Lower leg skin (tissue), 4 donors: Measurements from ENCODE around the gene TRABD. TPM values are rescaled to one million over a fixed set of nuclear protein-coding genes. Genes with fewer than 3 reads are reported as not detected.
"Not testable (repeated sequence)": the region's sequence is repeated elsewhere in the genome, so short reads cannot be mapped to it uniquely, and the experiment has no call there.

Experiments
- DNase-seq, 2 donors: peaks; one replicate each; pipeline ENCODE4 v3.0.0-alpha.2; 2019; ENCODE audit warnings: low spot score in 2 of 2
- H3K4me3 ChIP-seq: fragments of 200-600 bp; sonication (generic); 2 replicates; pipeline ENCODE4 v1.5.1; 2017; ENCODE audit warnings: mild to moderate bottlenecking, low read depth; ENCODE audit not compliant: poor library complexity, severe bottlenecking
- POLR2A ChIP-seq, 2 donors: fragments of 450-650 bp; IDR thresholded peaks; one replicate each; pipeline ENCODE4 v1.6.1; 2016 to 2017; ENCODE audit warnings: antibody characterized with exemption in 2 of 2, mild to moderate bottlenecking in 1 of 2, moderate library complexity in 1 of 2
- WGBS, 2 donors: methylation state at CpG; one replicate each; pipeline ENCODE4 v1.1.5; 2018; 5-methylcytosine and 5-hydroxymethylcytosine counted together
- intact Hi-C: fragments of 100-400 bp; cut with DNase I; formaldehyde crosslinking; loops from one replicate; pipeline ENCODE4 v1.15.0; 2023; ENCODE audit warnings: low total_unique reads
- total RNA-seq, 4 donors: library from RNA; depleted of rRNA; stranded (reverse); fragments of >200 nt; gene quantifications; one replicate each; pipeline ENCODE4 v1.1.0, GENCODE V29; 2016
- TF ChIP-seq, protein P1 (sequence below), 3 donors: fragments of 450-650 bp; IDR thresholded peaks; one replicate each; pipeline ENCODE4 v1.5.1; 2016; ENCODE audit warnings: antibody characterized with exemption in 3 of 3, mild to moderate bottlenecking in 3 of 3, moderate library complexity in 2 of 3

TRABD gene
- total RNA-seq, 4 donors from 2014 or later, result 31.5 to 62.7 (median 46.4) TPM

GRCh38 chr22:50167689-50168489 is 17.8 kb upstream of the TRABD start:
- no peak overlapping the region for H3K4me3 ChIP-seq
- no peak for TF ChIP-seq POLR2A (IDR thresholded peaks at IDR 0.05)
- TF ChIP-seq, protein P1, sequence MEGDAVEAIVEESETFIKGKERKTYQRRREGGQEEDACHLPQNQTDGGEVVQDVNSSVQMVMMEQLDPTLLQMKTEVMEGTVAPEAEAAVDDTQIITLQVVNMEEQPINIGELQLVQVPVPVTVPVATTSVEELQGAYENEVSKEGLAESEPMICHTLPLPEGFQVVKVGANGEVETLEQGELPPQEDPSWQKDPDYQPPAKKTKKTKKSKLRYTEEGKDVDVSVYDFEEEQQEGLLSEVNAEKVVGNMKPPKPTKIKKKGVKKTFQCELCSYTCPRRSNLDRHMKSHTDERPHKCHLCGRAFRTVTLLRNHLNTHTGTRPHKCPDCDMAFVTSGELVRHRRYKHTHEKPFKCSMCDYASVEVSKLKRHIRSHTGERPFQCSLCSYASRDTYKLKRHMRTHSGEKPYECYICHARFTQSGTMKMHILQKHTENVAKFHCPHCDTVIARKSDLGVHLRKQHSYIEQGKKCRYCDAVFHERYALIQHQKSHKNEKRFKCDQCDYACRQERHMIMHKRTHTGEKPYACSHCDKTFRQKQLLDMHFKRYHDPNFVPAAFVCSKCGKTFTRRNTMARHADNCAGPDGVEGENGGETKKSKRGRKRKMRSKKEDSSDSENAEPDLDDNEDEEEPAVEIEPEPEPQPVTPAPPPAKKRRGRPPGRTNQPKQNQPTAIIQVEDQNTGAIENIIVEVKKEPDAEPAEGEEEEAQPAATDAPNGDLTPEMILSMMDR (IDR thresholded peaks at IDR 0.05), result no peak
- intact Hi-C loops, result no loop called here
- 60 to 63% methylated on average over 11 of the region's 11 CpGs for WGBS, 2 donors
- no peak for DNase-seq

- WGBS, 2 donors, result 63 to 77% methylated on average over 5 of the region's 5 CpGs
- H3K4me3 ChIP-seq, intact Hi-C loops, DNase-seq: not testable (repeated sequence)
Measured at GRCh38 chr22:50168490-50169180, 17.1 kb upstream of the TRABD start.

- DNase-seq, result no peak
- no peak overlapping the region for H3K4me3 ChIP-seq
- intact Hi-C loops, result no loop called here
- TF ChIP-seq, protein P1 (IDR thresholded peaks at IDR 0.05), result no peak
- TF ChIP-seq POLR2A (IDR thresholded peaks at IDR 0.05), result no peak
- WGBS, 2 donors, result 24 to 25% methylated on average over 26 to 30 of the region's 36 CpGs
Measured at GRCh38 chr22:50169181-50169759, 16.4 kb upstream of the TRABD start.

GRCh38 chr22:50169774-50170341 is 15.9 kb upstream of the TRABD start:
- H3K4me3 ChIP-seq, result no peak overlapping the region
- no peak for DNase-seq
- intact Hi-C loops, result no loop called here
- TF ChIP-seq POLR2A (IDR thresholded peaks at IDR 0.05), result no peak
- TF ChIP-seq, protein P1 (IDR thresholded peaks at IDR 0.05), result no peak
- WGBS, 2 donors, result 0 to 1% methylated on average over 24 to 29 of the region's 70 CpGs

GRCh38 chr22:50170453-50171318 is 15.0 kb upstream of the TRABD start, which contains the start of gene PANX2:
PANX2 (plus strand) TSS chr22:50170731; CDS start chr22:50170731, 0 bp downstream.
- WGBS, 2 donors, result 24 to 32% methylated on average over 25 to 29 of the region's 105 CpGs
- TF ChIP-seq POLR2A (IDR thresholded peaks at IDR 0.05), result no peak
- TF ChIP-seq, protein P1 (IDR thresholded peaks at IDR 0.05), result no peak

More at GRCh38 chr22:50170453-50171318, 15.0 kb upstream of the TRABD start, which contains the start of gene PANX2:
- DNase-seq, result no peak
- intact Hi-C loops, result no loop called here
- H3K4me3 ChIP-seq, result no peak within 1 kb of the TSS
